Breast epithelium (tissue), 4 donors: ENCODE data around the gene ASZ1. TPM values are rescaled to one million over a fixed set of nuclear protein-coding genes. Genes with fewer than 3 reads are reported as not detected.
"Not testable (repeated sequence)": the region's sequence is repeated elsewhere in the genome, so short reads cannot be mapped to it uniquely, and the experiment has no call there.

Source experiments
- DNase-seq, 2 donors: peaks; one replicate each; pipeline ENCODE4 v3.0.0-alpha.2; 2019; ENCODE audit warnings: low spot score in 2 of 2
- H3K27ac ChIP-seq, 2 donors: fragments of 200-600 bp; sonication (generic) in 1 of 2; one replicate each; pipeline ENCODE4 v1.5.1; 2016 to 2019; ENCODE audit warnings: mild to moderate bottlenecking in 1 of 2
- H3K27me3 ChIP-seq, 2 donors: fragments of 200-600 bp; sonication (generic) in 1 of 2; one replicate each; pipeline versions ENCODE4 v1.5.1 to v1.6.0; 2017 to 2019; ENCODE audit warnings: control low read depth in 1 of 2, mild to moderate bottlenecking in 1 of 2
- H3K36me3 ChIP-seq: fragments of 200-600 bp; one replicate; pipeline ENCODE4 v1.5.1; 2019
- H3K4me1 ChIP-seq, 2 donors: fragments of 200-600 bp; sonication (generic); one replicate each; pipeline ENCODE4 v1.5.1; 2016 to 2019; ENCODE audit warnings: control low read depth in 1 of 2
- H3K4me3 ChIP-seq, 3 donors: fragments of 200-600 bp; sonication (generic); 1 replicate in 2 of 3; 2 replicates in 1 of 3; pipeline ENCODE4 v1.5.1; 2016 to 2019; ENCODE audit warnings: mild to moderate bottlenecking in 3 of 3, moderate library complexity in 2 of 3
- H3K9me3 ChIP-seq, 2 donors: fragments of 200-600 bp; sonication (generic) in 1 of 2; one replicate each; pipeline ENCODE4 v1.5.1; 2016 to 2019; ENCODE audit warnings: control low read depth in 1 of 2
- POLR2A ChIP-seq: fragments of 450-650 bp; IDR thresholded peaks from one replicate; pipeline ENCODE4 v1.6.1; 2016; ENCODE audit warnings: antibody characterized with exemption, mild to moderate bottlenecking, moderate library complexity
- POLR2AphosphoS5 ChIP-seq, 3 donors: sonication (generic); formaldehyde crosslinking; IDR thresholded peaks; one replicate each; pipeline ENCODE4 v1.6.1; 2017; ENCODE audit warnings: antibody characterized with exemption in 3 of 3
- intact Hi-C: fragments of 100-400 bp; cut with DNase I; formaldehyde crosslinking; loops from one replicate; pipeline ENCODE4 v1.15.1; 2023; ENCODE audit warnings: low total_unique reads
- total RNA-seq, 3 donors: library from RNA; depleted of rRNA; stranded (reverse); fragments of >200 nt; gene quantifications; one replicate each; pipeline ENCODE4 v1.1.0, GENCODE V29; 2016
- TF ChIP-seq, protein P1 (sequence below), 3 donors: fragments of 450-650 bp; IDR thresholded peaks; one replicate each; pipeline ENCODE4 v1.5.1; 2016 to 2017; ENCODE audit warnings: antibody characterized with exemption in 3 of 3, mild to moderate bottlenecking in 3 of 3, moderate library complexity in 3 of 3

ASZ1 gene, protein sequence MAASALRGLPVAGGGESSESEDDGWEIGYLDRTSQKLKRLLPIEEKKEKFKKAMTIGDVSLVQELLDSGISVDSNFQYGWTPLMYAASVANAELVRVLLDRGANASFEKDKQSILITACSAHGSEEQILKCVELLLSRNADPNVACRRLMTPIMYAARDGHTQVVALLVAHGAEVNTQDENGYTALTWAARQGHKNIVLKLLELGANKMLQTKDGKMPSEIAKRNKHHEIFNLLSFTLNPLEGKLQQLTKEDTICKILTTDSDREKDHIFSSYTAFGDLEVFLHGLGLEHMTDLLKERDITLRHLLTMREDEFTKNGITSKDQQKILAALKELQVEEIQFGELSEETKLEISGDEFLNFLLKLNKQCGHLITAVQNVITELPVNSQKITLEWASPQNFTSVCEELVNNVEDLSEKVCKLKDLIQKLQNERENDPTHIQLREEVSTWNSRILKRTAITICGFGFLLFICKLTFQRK
- not detected for total RNA-seq

DNA sequence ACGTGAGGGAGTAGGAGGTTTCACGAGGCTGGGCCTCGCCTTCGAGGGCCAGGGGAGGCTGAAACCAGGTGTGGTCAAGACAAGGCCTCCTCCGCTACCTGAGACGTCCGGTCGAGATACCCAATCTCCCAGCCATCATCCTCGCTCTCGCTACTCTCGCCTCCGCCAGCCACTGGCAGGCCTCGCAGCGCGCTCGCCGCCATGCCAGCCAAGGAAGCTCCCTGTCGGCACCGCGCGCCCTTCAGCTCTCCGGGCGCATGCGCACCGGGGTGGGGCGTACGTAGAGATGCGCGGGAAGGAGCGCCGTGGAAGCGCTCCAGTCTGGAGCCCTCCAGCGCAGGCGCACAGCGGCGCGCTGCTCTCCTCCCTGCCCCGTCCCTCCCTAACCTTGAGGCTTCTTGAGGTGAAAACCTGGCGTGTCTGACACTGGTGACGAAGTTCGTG is at the start of gene ASZ1:
ASZ1 (minus strand) TSS at position 236 of the 444 bp plus-strand sequence; CDS start at position 203, 33 bp downstream.
- intact Hi-C loops, result no loop called here
- H3K36me3 ChIP-seq, result no peaks in the 10 kb centered on the region
- peaks cover 0 to 3% of the 10 kb centered on the region in 2 donors for H3K9me3 ChIP-seq
- no peak within 1 kb of the TSS for H3K4me3 ChIP-seq
- no peaks in the 10 kb centered on the region for H3K4me1 ChIP-seq
- DNase-seq, result no peak
- no peak within 1 kb of the TSS for H3K27ac ChIP-seq
- TF ChIP-seq, protein P1, sequence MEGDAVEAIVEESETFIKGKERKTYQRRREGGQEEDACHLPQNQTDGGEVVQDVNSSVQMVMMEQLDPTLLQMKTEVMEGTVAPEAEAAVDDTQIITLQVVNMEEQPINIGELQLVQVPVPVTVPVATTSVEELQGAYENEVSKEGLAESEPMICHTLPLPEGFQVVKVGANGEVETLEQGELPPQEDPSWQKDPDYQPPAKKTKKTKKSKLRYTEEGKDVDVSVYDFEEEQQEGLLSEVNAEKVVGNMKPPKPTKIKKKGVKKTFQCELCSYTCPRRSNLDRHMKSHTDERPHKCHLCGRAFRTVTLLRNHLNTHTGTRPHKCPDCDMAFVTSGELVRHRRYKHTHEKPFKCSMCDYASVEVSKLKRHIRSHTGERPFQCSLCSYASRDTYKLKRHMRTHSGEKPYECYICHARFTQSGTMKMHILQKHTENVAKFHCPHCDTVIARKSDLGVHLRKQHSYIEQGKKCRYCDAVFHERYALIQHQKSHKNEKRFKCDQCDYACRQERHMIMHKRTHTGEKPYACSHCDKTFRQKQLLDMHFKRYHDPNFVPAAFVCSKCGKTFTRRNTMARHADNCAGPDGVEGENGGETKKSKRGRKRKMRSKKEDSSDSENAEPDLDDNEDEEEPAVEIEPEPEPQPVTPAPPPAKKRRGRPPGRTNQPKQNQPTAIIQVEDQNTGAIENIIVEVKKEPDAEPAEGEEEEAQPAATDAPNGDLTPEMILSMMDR (IDR thresholded peaks at IDR 0.05), result no peak
- no peak for TF ChIP-seq POLR2A
- TF ChIP-seq POLR2AphosphoS5 (IDR thresholded peaks at IDR 0.05), result no peak
- H3K27me3 ChIP-seq, result no peaks in the 10 kb centered on the region

DNA sequence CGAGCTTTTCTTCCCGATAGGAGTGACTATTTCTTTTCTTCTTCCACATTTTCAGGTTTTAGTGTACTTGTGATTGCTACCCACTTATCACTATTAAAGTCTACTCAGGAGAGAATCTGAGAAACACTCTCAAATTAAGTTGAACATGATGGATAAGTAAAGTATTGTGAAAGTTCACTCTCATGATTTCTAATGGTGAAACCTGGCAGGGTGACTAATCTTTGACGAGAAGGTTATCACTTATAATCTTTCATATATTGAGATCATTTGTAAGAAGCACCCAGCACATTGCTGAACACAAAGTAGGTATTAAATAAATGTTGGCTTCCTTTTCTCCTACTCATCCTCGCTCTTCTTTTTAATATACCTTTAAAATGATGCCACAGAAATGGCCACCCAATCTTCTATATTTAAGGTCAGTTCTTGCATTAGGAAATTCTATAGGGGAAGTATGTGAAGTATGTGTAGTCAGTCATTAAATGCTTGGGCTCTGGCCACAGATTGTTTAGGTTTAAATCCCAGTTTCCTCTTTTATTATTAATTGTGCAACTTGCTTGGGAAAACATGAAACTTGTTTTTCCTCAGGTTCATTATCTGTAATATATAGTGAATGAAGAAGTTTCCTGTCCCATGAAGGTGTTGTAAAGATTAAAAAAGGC is 49.4 kb upstream of the ASZ1 start:
- Histone ChIP-seq H3K4me3 (no peak overlapping the region), H3K27ac (no peak overlapping the region), H3K36me3 (no peaks in the 10 kb centered on the region), H3K9me3 (no peaks in the 10 kb centered on the region), H3K27me3 (peaks cover 0 to 10% of the 10 kb centered on the region in 2 donors), H3K4me1 (no peaks in the 10 kb centered on the region)
- TF ChIP-seq, protein P1 (IDR thresholded peaks at IDR 0.05), result no peak
- TF ChIP-seq POLR2A (no peak), POLR2AphosphoS5 (IDR thresholded peaks at IDR 0.05) (no peak)
- DNase-seq, result no peak
- intact Hi-C loops, result no loop called here

DNA sequence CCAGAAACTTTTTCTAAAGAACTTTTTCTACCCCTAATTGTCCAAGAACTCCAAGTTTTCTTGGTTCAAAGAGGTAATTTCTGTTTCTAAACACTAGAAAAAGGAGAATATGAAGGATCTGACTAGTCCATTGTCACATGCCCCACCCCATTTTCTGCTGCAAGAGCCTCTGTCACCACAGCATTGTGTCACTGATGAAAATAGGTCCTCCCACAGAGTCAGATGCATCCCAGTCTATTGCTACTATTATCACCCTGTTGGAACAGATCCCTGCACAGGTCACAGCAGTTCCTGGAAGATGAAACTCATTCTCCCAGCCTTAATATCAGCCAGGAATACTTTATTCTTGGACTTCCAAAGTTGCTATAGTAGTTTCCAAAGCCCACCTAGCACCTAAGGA is 45.0 kb upstream of the ASZ1 start:
- no peak overlapping the region for H3K4me3 ChIP-seq
- H3K27me3 ChIP-seq, result no peaks in the 10 kb centered on the region
- H3K9me3 ChIP-seq, result no peaks in the 10 kb centered on the region
- H3K27ac ChIP-seq, result no peak overlapping the region
- no peak for DNase-seq
- TF ChIP-seq, protein P1 (IDR thresholded peaks at IDR 0.05), result no peak
- TF ChIP-seq POLR2A (no peak), POLR2AphosphoS5 (IDR thresholded peaks at IDR 0.05) (no peak)
- H3K36me3 ChIP-seq, result no peaks in the 10 kb centered on the region
- H3K4me1 ChIP-seq, result no peaks in the 10 kb centered on the region
- intact Hi-C loops, result no loop called here

DNA sequence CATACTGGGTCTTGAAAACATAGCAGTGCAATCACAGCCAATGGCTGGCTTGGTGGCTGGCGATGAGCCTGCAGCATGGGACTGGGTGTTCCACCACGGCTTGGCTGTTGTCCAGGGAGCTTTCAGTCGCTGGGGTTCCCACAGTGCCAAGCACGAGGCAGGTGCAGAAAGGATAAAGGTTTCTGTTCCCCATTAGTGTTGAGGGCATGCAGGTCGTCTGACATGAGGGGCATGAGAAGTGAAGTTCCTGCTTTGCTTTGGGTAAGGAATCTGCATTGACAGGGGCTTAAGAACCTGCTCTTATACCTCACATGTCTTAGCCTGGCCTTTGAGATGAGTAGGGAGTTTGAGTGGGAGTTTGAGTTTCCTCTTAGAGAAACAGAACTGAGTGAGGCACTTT is 43.5 kb upstream of the ASZ1 start:
- no peak for DNase-seq
- TF ChIP-seq POLR2A, result no peak
- no peak for TF ChIP-seq POLR2AphosphoS5 (IDR thresholded peaks at IDR 0.05)
- TF ChIP-seq, protein P1 (IDR thresholded peaks at IDR 0.05), result no peak
- intact Hi-C loops, result no loop called here

DNA sequence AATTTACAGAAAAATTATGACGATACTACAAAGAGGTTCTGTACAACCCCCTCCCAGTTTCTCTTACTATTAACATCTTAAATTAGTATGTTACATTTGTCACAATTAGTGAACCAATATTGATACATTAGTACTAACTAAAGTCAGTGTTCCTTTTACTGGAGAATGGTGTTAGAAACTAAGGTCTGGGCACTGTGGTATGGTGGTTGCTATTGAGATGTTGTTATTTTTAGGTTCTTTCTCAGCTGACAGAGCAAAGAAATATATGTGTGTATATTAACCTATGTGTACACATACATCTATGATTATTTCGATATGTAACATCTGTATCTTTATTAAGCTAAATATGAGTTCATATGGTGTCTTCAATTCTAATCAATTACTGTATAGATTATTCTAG is 40.9 kb upstream of the ASZ1 start:
- Histone ChIP-seq H3K4me1 (no peaks in the 10 kb centered on the region), H3K36me3 (no peaks in the 10 kb centered on the region), H3K27me3 (no peaks in the 10 kb centered on the region), H3K9me3 (no peaks in the 10 kb centered on the region), H3K27ac (no peak overlapping the region), H3K4me3 (no peak overlapping the region)
- TF ChIP-seq POLR2A (no peak), POLR2AphosphoS5 (IDR thresholded peaks at IDR 0.05) (no peak)
- TF ChIP-seq, protein P1 (IDR thresholded peaks at IDR 0.05), result no peak
- no peak for DNase-seq
- intact Hi-C loops, result no loop called here

More for the DNA sequence above, 43.5 kb upstream of the ASZ1 start:
- Histone ChIP-seq H3K4me3 (no peak overlapping the region), H3K27ac (no peak overlapping the region), H3K4me1 (no peaks in the 10 kb centered on the region), H3K36me3 (no peaks in the 10 kb centered on the region), H3K9me3 (no peaks in the 10 kb centered on the region), H3K27me3 (no peaks in the 10 kb centered on the region)

DNA sequence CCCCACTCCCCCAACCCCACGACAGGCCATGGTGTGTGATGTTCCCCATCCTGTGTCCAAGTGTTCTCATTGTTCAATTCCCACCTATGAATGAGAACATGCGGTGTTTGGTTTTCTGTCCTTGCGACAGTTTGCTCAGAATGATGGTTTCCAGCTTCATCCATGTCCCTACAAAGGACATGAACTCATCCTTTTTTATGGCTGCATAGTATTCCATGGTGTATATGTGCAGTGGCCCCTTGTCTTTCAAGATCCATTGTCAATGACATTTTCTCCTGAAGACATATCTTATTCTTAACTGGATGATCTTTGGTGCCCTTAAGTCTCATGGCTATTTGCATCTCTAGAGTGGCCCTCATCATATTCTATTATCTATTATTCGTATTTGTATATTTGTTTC is 33.5 kb upstream of the ASZ1 start:
- H3K36me3 ChIP-seq, intact Hi-C loops, H3K4me1 ChIP-seq, DNase-seq, H3K27ac ChIP-seq, H3K27me3 ChIP-seq, H3K4me3 ChIP-seq, H3K9me3 ChIP-seq: not testable (repeated sequence)
